Neuronal stem cell (in vitro differentiated cells): Measurements from ENCODE around the gene HOXC12.

Experiments
- DNase-seq: peaks from one replicate; pipeline ENCODE4 v3.0.0-alpha.2; 2013; ENCODE audit warnings: low spot score
- H2AFZ ChIP-seq: one replicate; pipeline ENCODE4 v1.6.1; 2013; ENCODE audit warnings: mild to moderate bottlenecking, low read length, inconsistent platforms
- H2AK5ac ChIP-seq: 2 replicates; pipeline ENCODE4 v1.6.1; 2013; ENCODE audit warnings: low read depth, mild to moderate bottlenecking, inconsistent platforms, low read length, moderate library complexity, mixed read lengths
- H2BK120ac ChIP-seq: 2 replicates; pipeline ENCODE4 v1.6.1; 2013; ENCODE audit warnings: low read depth, mild to moderate bottlenecking, inconsistent platforms, low read length, moderate library complexity, mixed read lengths
- H2BK12ac ChIP-seq: one replicate; pipeline ENCODE4 v1.6.1; 2013; ENCODE audit warnings: low read length, inconsistent platforms
- H2BK15ac ChIP-seq: 2 replicates; pipeline ENCODE4 v1.6.1; 2013; ENCODE audit warnings: mild to moderate bottlenecking, low read length, inconsistent platforms, mixed read lengths
- H2BK5ac ChIP-seq: one replicate; pipeline ENCODE4 v1.6.1; 2013; ENCODE audit warnings: inconsistent platforms, mild to moderate bottlenecking, low read length, moderate library complexity
- H3K14ac ChIP-seq: one replicate; pipeline ENCODE4 v1.6.1; 2013; ENCODE audit warnings: low read length, inconsistent platforms
- H3K18ac ChIP-seq: 2 replicates; pipeline ENCODE4 v1.6.1; 2013; ENCODE audit warnings: low read length, inconsistent platforms
- H3K23ac ChIP-seq: 2 replicates; pipeline ENCODE4 v1.6.1; 2013; ENCODE audit warnings: low read depth, mild to moderate bottlenecking, mixed read lengths, low read length, inconsistent platforms; ENCODE audit not compliant: poor library complexity
- H3K27ac ChIP-seq: replicated peaks from 3 replicates; pipeline ENCODE4 v1.5.1; 2013; ENCODE audit warnings: low read length, inconsistent platforms
- H3K27me3 ChIP-seq, 3 experiments: 2 replicates each; pipeline ENCODE4 v1.6.1; 2013; ENCODE audit warnings: low read length in 3 of 3, mild to moderate bottlenecking in 2 of 3, inconsistent platforms in 1 of 3, low read depth in 1 of 3, mixed read lengths in 1 of 3, moderate library complexity in 1 of 3; ENCODE audit not compliant: control insufficient read depth in 3 of 3, insufficient read depth in 3 of 3
- H3K36me3 ChIP-seq, 2 donors: replicated peaks in 1 of 2; 2 replicates each; pipeline ENCODE4 v1.6.1; 2013; ENCODE audit warnings: low read length in 2 of 2; ENCODE audit not compliant: control insufficient read depth in 2 of 2, insufficient read depth in 2 of 2
- H3K4ac ChIP-seq: 2 replicates; pipeline ENCODE4 v1.6.1; 2013; ENCODE audit warnings: inconsistent platforms, mild to moderate bottlenecking, low read length, moderate library complexity
- H3K4me1 ChIP-seq, 2 donors: 1 replicate in 1 of 2; 2 replicates in 1 of 2; pipeline ENCODE4 v1.6.1; 2013; ENCODE audit warnings: low read length in 2 of 2, low read depth in 1 of 2; ENCODE audit not compliant: control insufficient read depth in 2 of 2, insufficient read depth in 1 of 2
- H3K4me2 ChIP-seq: one replicate; pipeline ENCODE4 v1.6.1; 2013; ENCODE audit warnings: mild to moderate bottlenecking, low read length, inconsistent platforms; ENCODE audit not compliant: insufficient read depth, poor library complexity, severe bottlenecking
- H3K4me3 ChIP-seq, 2 donors: 2 replicates each; pipeline ENCODE4 v1.5.1; 2013; ENCODE audit warnings: low read length in 2 of 2, mild to moderate bottlenecking in 2 of 2, inconsistent platforms in 1 of 2, moderate library complexity in 1 of 2
- H3K79me1 ChIP-seq: one replicate; pipeline ENCODE4 v1.6.1; 2013; ENCODE audit warnings: low read depth, mild to moderate bottlenecking, inconsistent platforms, low read length, moderate library complexity
- H3K9ac ChIP-seq: one replicate; pipeline ENCODE4 v1.6.1; 2013; ENCODE audit warnings: mild to moderate bottlenecking, low read depth, low read length, inconsistent platforms; ENCODE audit not compliant: poor library complexity
- H3K9me3 ChIP-seq, 2 donors: replicated peaks in 1 of 2; 2 replicates each; pipeline versions ENCODE3 to v1.6.1; 2013; ENCODE audit warnings: low read length in 2 of 2, mild to moderate bottlenecking in 2 of 2, inconsistent platforms in 1 of 2, low read depth in 1 of 2, mixed read lengths in 1 of 2, moderate library complexity in 1 of 2; ENCODE audit not compliant: control insufficient read depth in 2 of 2, insufficient read depth in 1 of 2
- H4K8ac ChIP-seq: one replicate; pipeline ENCODE4 v1.6.1; 2013; ENCODE audit warnings: low read depth, mild to moderate bottlenecking, inconsistent platforms, low read length, moderate library complexity
- H4K91ac ChIP-seq: one replicate; pipeline ENCODE4 v1.6.1; 2013; ENCODE audit warnings: low read length, low read depth, mild to moderate bottlenecking, inconsistent platforms; ENCODE audit not compliant: poor library complexity
- WGBS, 2 donors: extraction: QIAGEN DNeasy Blood & Tissue Kit; methylation state at CpG; one replicate each; pipeline ENCODE4 v1.1.7; 2013; ENCODE audit warnings: missing lambda C conversion rate in 2 of 2, mixed read lengths in 1 of 2; ENCODE audit not compliant: insufficient read length in 2 of 2, insufficient replicate concordance in 1 of 2; ENCODE audit errors: extremely low coverage in 2 of 2; 5-methylcytosine and 5-hydroxymethylcytosine counted together

The HOXC12 gene

DNA sequence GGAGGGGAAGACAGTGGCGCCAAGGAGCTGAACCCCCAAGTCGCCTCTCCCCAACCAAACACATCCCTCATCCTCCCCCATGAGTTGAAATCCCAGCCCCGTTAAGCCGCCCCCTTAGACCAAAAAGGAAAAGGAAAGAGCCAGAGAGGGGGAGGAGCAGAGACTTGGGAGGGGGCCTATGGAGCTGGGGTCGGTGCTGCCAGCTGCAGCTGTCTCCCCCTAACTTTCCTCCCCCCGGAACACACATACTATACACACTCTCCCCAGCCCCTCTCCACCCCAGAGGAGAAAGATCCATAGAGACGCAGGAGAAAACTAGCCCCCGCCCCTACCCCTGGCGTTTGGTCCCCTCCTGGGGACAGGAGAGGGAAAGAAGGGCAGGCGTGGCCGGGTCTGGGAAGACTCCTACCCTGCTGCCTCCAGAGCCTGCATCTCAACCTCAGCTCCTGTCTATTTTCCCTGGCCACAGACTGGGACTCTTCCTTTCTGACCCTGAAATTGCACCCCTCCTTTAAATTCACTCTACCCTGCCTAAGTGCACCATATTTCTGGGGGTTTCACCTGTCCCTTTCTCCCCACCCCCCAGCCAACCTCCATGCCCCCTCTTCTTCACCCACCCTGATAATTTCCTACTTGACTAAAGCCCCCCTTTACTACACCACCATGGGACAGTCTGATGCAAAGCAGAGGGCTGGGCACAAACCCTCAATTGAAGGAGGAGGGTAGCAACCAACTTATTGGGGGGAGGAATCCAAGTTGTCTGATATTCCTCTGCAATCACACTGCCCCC, 43.6 kb downstream of the HOXC12 start:
- no peak overlapping the region for H3K27ac ChIP-seq
- no peak overlapping the region for H3K18ac ChIP-seq
- no peak overlapping the region for H2AK5ac ChIP-seq
- H2BK15ac ChIP-seq, result no peak overlapping the region
- H2BK120ac ChIP-seq, result no peak overlapping the region
- DNase-seq, result no peak
- peaks cover 0 to 2% of the 10 kb centered on the region in 2 donors for H3K9me3 ChIP-seq
- H3K79me1 ChIP-seq, result no peaks in the 10 kb centered on the region
- no peak overlapping the region for H2BK12ac ChIP-seq
- H4K8ac ChIP-seq, result no peak overlapping the region
- H3K36me3 ChIP-seq, result no peaks in the 10 kb centered on the region
- no peak overlapping the region for H3K4ac ChIP-seq
- H4K91ac ChIP-seq, result no peak overlapping the region
- H2BK5ac ChIP-seq, result no peak overlapping the region
- no peaks in the 10 kb centered on the region for H3K4me1 ChIP-seq
- H3K4me3 ChIP-seq, result no peak overlapping the region
- no peak overlapping the region for H2AFZ ChIP-seq
- WGBS, 2 donors, result no CpG with 5 or more reads among the region's 11 CpGs
- no peak overlapping the region for H3K14ac ChIP-seq
- no peak overlapping the region for H3K23ac ChIP-seq
- H3K9ac ChIP-seq, result no peak overlapping the region
- peaks cover 84 to 100% (median 100%) of the 10 kb centered on the region in 3 experiments for H3K27me3 ChIP-seq
- H3K4me2 ChIP-seq, result peak overlapping the region; percentile 11

DNA sequence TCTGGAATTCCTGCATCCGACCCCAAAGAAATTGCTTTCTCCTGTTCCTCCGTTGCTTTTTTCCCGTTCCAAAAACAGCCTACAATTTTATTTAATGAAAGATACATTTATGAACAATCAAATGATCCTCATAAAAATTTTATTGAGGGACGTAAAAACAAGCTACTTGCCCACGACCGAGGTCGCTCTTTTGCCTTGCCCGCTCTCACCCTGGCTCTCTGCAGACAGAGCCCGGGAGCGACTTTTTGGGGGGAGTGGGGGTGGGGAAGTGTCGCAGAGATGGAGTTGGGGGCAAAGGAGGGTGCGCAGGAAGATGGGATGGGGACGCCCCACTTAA, 44.2 kb downstream of the HOXC12 start:
- Histone ChIP-seq H3K79me1 (no peaks in the 10 kb centered on the region), H3K23ac (no peak overlapping the region), H3K14ac (no peak overlapping the region), H3K4me2 (no peak overlapping the region), H2BK15ac (no peak overlapping the region), H3K18ac (no peak overlapping the region), H2BK12ac (no peak overlapping the region), H2AK5ac (no peak overlapping the region), H3K4me3 (no peak overlapping the region), H3K9ac (no peak overlapping the region), H2BK120ac (no peak overlapping the region), H3K27me3 (peaks cover 85 to 100% (median 100%) of the 10 kb centered on the region in 3 experiments), H2BK5ac (no peak overlapping the region), H3K36me3 (no peaks in the 10 kb centered on the region), H3K4me1 (no peaks in the 10 kb centered on the region), H3K27ac (no peak overlapping the region), H2AFZ (no peak overlapping the region), H4K91ac (no peak overlapping the region), H3K4ac (no peak overlapping the region), H4K8ac (no peak overlapping the region), H3K9me3 (peaks cover 0 to 2% of the 10 kb centered on the region in 2 donors)
- no peak for DNase-seq
- WGBS, 2 donors, result no CpG with 5 or more reads among the region's 13 CpGs

DNA sequence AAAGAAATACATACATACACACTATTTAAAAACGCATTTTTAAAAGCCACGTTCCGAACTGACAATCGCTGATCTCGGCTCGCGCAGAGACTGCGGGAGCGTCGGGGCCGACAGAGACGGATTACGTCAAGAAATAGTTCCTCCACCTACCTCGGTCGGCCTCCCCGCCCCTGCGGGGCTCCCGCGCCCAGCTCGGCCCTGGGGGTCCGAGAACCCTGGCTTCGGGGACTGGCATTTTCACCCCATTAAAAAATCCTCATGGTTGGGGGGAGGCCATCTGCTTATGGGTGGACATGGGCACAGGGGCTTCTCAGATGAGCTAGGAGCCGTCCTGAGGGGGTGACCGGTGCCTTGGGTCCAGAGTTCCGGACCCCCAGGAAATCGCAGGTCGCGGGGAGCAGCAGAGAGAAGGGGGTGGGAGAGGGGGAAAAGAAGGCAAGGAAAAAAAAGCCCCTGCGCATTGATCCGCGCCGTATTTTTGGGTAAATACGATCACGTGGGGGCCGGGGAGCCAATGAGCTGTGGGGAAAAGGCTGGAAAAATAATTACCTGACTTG, 44.9 kb downstream of the HOXC12 start:
- WGBS, 2 donors, result no CpG with 5 or more reads among the region's 35 CpGs
- Histone ChIP-seq H4K8ac (no peak overlapping the region), H3K4me3 (no peak overlapping the region), H2BK5ac (no peak overlapping the region), H3K9me3 (peaks cover 0 to 2% of the 10 kb centered on the region in 2 donors), H3K23ac (peak overlapping the region; percentile 80), H2AFZ (peak overlapping the region; percentile 84), H2BK15ac (no peak overlapping the region), H3K9ac (no peak overlapping the region), H3K27me3 (peaks cover 82 to 100% (median 100%) of the 10 kb centered on the region in 3 experiments), H3K4me1 (no peaks in the 10 kb centered on the region), H3K27ac (no peak overlapping the region), H3K36me3 (no peaks in the 10 kb centered on the region), H2BK12ac (no peak overlapping the region), H3K14ac (no peak overlapping the region), H3K4me2 (no peak overlapping the region), H2BK120ac (no peak overlapping the region), H3K18ac (no peak overlapping the region), H3K79me1 (no peaks in the 10 kb centered on the region), H3K4ac (no peak overlapping the region), H4K91ac (no peak overlapping the region), H2AK5ac (no peak overlapping the region)
- DNase-seq, result no peak
